Fibroblast of villous mesenchyme (primary cell): Measurements from ENCODE around the gene ARL11. TPM values are rescaled to one million over a fixed set of nuclear protein-coding genes. Genes with fewer than 3 reads are reported as not detected.
A peak's percentile ranks its signal among the peaks of the same experiment; 100 is the strongest.

ENCODE experiments used
- DNase-seq: peaks from one replicate; pipeline ENCODE4 v3.0.0-alpha.2; 2010; ENCODE audit warnings: low read depth
- H3K4me3 ChIP-seq: 2 replicates; pipeline ENCODE4 v1.5.1; 2011; ENCODE audit warnings: low read depth, mild to moderate bottlenecking, low read length
- total RNA-seq: library from RNA; depleted of rRNA; stranded (reverse); fragments of >200 nt; gene quantifications from 2 replicates; pipeline ENCODE4 v1.2.3, GENCODE V29; 2012
- TF ChIP-seq, protein P1 (sequence below): IDR thresholded peaks from 2 replicates; pipeline ENCODE4 v1.5.1; 2012; ENCODE audit warnings: low read depth, mild to moderate bottlenecking, low read length; ENCODE audit not compliant: insufficient read depth

Gene ARL11
- not detected in 2 replicates for total RNA-seq

DNA sequence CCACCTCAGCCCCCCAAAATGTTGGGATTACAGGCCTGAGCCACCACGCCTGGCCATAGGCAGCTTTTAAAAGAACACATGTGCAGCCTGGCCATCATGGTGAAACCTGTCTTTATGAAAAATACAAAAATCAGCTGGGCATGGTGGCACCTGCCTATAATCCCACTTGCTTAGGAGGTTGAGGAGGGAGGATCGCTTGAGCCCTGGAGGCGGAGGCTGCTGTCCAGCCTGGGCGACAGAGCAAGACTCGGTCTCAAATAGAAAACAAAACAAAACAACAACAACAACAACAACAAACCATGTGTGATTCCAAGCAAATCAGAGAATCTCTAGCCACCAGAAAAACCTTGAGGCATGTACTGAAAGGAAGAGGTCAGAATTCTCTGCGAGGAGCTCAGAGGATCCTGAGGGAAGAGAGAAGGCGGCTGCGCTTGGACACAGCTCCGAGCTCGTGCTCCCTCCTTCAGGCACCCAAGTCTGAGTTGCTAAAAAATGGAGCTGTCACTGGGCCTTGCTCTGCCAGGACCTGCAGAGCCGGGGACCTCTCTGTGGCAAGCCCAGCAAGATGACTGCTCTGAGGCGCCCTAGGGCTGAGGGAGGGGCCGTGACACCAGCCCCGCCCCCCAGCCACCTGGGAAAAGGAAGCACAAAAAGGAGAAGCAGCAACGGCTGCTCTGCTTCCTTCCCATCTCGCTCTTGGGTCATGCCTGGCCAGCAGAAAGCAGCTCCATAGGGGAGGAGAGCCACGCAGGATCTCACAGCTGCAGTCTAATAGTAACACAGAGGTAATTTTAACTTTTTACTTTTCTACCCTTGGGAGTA, at the start of gene ARL11:
Gene ARL11, plus strand, starts transcription at position 677 of the 822 bp plus-strand sequence. CDS start 1,941 bp downstream, outside the sequence.
- no peak for DNase-seq
- TF ChIP-seq, protein P1, sequence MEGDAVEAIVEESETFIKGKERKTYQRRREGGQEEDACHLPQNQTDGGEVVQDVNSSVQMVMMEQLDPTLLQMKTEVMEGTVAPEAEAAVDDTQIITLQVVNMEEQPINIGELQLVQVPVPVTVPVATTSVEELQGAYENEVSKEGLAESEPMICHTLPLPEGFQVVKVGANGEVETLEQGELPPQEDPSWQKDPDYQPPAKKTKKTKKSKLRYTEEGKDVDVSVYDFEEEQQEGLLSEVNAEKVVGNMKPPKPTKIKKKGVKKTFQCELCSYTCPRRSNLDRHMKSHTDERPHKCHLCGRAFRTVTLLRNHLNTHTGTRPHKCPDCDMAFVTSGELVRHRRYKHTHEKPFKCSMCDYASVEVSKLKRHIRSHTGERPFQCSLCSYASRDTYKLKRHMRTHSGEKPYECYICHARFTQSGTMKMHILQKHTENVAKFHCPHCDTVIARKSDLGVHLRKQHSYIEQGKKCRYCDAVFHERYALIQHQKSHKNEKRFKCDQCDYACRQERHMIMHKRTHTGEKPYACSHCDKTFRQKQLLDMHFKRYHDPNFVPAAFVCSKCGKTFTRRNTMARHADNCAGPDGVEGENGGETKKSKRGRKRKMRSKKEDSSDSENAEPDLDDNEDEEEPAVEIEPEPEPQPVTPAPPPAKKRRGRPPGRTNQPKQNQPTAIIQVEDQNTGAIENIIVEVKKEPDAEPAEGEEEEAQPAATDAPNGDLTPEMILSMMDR, result no peak
- no peak within 1 kb of the TSS for H3K4me3 ChIP-seq

DNA sequence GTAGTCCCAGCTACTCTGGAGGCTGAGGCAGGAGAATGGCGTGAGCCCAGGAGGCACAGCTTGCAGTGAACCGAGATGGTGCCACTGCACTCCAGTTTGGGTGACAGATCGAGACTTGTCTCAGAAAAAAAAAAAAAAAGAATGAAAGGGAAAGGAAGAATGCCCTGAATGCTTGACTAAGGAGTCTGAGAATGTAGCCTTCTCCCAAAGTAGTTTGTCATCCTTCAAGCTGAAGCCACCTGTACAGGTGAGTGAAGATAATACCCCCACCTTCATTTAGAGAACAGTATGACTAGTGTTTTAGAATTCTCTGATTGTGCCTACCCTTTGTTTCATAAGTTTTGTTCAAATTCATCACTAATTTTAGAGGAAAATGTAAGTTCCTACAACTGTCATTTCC, 48.8 kb upstream of the ARL11 start:
- no peak for DNase-seq
- TF ChIP-seq, protein P1, result no peak
- H3K4me3 ChIP-seq, result no peak overlapping the region

DNA sequence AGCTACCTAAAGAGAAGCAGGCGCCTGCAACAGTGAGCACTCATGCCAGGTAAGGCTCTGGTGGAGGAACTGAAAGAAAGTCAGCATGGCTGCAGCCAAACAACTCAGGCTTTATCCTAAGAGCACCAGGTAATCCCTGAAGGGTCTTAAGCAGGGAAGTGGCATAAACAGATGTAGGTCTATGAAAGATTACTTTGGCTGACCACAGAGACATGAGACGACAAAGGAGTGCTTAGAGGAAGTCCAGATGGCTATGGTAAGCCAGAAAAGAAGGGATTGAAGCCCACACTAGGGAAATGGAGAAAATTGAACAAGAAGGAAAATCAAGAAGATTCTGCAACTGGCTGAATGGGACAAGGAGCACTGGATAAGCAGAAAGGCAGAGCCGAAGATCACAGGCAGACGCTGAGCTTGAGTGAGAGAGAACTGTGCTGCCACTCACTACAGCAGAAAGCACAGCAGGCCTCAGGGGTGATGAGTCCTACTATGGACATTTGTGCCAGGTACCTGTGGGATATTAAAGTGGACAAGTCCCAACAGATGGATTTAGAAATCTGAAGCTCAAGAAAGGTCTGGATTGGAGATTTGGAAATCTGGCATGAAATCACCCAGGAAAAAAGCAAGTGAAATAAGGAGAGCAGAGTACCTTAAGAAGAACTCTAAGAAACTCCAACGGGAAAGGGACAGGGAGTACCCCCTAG, 47.2 kb upstream of the ARL11 start:
- DNase-seq, result peak; percentile 6
- TF ChIP-seq, protein P1, result no peak
- no peak overlapping the region for H3K4me3 ChIP-seq

DNA sequence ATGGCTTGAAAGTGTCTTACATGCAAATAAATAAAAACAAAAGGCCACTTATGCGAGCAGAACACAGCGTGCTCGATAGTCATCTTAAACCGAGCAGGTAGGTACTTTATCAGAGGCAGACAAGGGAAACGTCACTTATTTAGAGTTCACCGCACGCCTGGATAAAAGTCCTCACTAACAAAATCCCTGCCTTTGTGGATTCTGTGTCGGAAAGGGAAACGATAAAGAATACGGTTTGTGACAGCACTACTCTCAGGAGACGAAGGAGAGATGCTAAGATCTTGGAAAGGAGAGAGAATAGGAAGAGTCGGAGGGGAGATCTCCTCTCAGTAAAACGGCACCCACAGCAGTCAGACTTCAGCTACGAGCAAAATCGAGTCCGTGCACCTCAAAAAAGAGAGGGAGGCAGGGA, 43.5 kb upstream of the ARL11 start:
- TF ChIP-seq, protein P1, result no peak
- H3K4me3 ChIP-seq, result peak overlapping the region; percentile 93
- peak; percentile 21 for DNase-seq

DNA sequence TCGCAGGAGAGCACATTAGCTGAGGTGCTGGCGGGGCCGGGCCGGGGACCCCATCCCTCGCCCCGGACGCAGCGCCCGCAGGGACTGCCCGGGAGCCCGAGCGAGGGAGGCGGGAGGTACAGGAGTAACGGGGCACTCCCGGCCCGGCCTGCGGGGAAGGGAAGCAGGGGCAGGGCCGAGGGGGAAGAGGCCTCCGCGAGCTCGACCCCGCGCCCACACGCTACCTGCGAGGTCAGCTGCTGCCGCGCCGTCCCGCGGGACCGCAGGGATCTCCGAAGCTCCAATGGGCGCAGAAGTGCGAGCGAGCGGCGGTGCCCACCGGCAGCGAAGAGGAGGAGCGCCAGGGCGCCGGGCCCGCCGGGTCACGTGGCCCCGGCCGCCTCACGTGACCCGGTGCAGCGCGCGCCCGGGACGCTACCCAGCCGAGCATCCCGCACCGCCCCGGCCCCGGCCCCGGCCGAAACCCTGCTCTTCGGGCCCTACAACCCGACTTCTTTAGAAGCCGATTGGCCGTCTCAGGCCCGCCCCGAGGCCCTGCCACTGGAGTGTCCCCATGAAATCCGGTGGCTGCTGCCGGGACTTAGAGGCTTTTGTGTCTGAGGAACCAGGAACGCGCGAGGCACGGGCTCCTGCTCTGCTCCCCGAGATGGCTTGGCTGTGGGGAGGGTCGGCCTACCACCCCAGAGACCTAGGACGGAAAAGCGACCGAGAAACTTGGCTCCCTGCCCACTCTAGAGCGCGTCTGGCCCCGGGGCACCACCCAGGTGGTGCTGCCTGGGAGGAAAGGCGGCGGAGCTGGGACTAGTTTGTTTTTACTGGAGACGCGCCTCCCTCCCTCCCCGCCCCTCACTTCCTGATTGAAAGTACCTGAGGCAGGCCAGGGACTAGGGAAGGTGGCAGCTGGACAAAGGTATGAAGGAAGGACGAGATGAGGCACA, 42.8 kb upstream of the ARL11 start, which contains the start of gene RCBTB1:
Gene RCBTB1, minus strand, starts transcription at position 339 of the 938 bp plus-strand sequence. CDS start 18,279 bp downstream, outside the sequence.
- peak within 1 kb of the TSS; percentile 93 for H3K4me3 ChIP-seq
- TF ChIP-seq, protein P1, result no peak
- DNase-seq, result peak; percentile 59

DNA sequence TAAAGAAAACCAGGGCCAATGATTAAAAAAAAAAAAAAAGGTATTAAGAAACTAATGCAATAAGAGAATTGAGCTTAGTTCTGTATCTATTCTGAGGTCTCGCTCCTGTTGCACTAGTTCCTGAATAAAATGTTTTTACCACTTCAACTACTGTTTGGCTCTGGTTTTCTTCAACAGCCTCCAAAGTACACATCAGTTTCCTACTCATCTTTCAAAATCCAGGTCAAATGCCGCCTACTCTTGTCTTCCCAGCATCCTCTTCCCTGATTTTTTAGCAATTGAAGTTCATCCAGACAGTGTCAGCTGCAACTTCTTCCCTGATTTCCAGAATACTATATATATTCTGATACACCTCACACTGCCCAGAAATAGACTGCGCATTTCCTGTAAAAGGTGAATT, 41.6 kb upstream of the ARL11 start:
- TF ChIP-seq, protein P1, result no peak
- H3K4me3 ChIP-seq, result no peak overlapping the region

More for the DNA sequence above, 41.6 kb upstream of the ARL11 start:
- peak; percentile 27 for DNase-seq
